ENCODE measurements around the gene CMIP. TPM values are rescaled to one million over a fixed set of nuclear protein-coding genes. Genes with fewer than 3 reads are reported as not detected.

The CMIP gene
- total RNA-seq, 4 donors from 2014 or later, result 15.5 to 65.9 (median 20.2) TPM

- Histone ChIP-seq H3K4me3 (replicated peaks in 1 of 3) (no peak overlapping the region), H3K36me3 (no peaks in the 10 kb centered on the region), H3K9me3 (no peaks in the 10 kb centered on the region), H3K27ac (no peak overlapping the region), H3K27me3 (no peaks in the 10 kb centered on the region), H3K4me1 (peaks cover 19 to 25% of the 10 kb centered on the region in 2 donors)
- TF ChIP-seq CTCF (IDR thresholded peaks at IDR 0.05), result no peak
- TF ChIP-seq POLR2A (IDR thresholded peaks at IDR 0.05), result no peak
- 92 to 100% methylated on average over 4 to 8 of the region's 12 CpGs for WGBS, 2 donors
- intact Hi-C loops (cut with DNase I), result no loop called here
- no peak for DNase-seq
These were observed 183.2 kb downstream of the CMIP start for GRCh38 chr16:81627729-81628244.

GRCh38 chr16:81629034-81629802 is 184.6 kb downstream of the CMIP start:
- Histone ChIP-seq H3K27ac (no peak overlapping the region), H3K4me1 (peaks cover 22 to 37% of the 10 kb centered on the region in 2 donors), H3K36me3 (no peaks in the 10 kb centered on the region), H3K4me3 (replicated peaks in 1 of 3) (no peak overlapping the region), H3K9me3 (no peaks in the 10 kb centered on the region), H3K27me3 (no peaks in the 10 kb centered on the region)
- no peak for TF ChIP-seq POLR2A (IDR thresholded peaks at IDR 0.05)
- no peak for TF ChIP-seq CTCF (IDR thresholded peaks at IDR 0.05)
- intact Hi-C loops (cut with DNase I), result no loop called here
- WGBS, 2 donors, result 95 to 96% methylated on average over 26 of the region's 26 CpGs
- DNase-seq, result no peak

GRCh38 chr16:81629896-81630634 is 185.5 kb downstream of the CMIP start:
- DNase-seq, result peak; percentile 26 to 36
- TF ChIP-seq POLR2A (IDR thresholded peaks at IDR 0.05) (no peak), CTCF (IDR thresholded peaks at IDR 0.05) (no peak)
- intact Hi-C loops (cut with DNase I), result no loop called here
- no peak overlapping the region for H3K4me3 ChIP-seq (replicated peaks in 1 of 3)
- H3K36me3 ChIP-seq, result no peaks in the 10 kb centered on the region
- 85 to 87% methylated on average over 14 to 18 of the region's 18 CpGs for WGBS, 2 donors
- no peaks in the 10 kb centered on the region for H3K27me3 ChIP-seq
- peaks cover 17 to 31% of the 10 kb centered on the region in 2 donors for H3K4me1 ChIP-seq
- no peaks in the 10 kb centered on the region for H3K9me3 ChIP-seq
- peak overlapping the region in 1 of 3 donors; percentile 47 for H3K27ac ChIP-seq

- Histone ChIP-seq H3K9me3 (no peaks in the 10 kb centered on the region), H3K27me3 (no peaks in the 10 kb centered on the region), H3K4me3 (replicated peaks in 1 of 3) (no peak overlapping the region), H3K36me3 (no peaks in the 10 kb centered on the region), H3K27ac (peak overlapping the region in 1 of 3 donors; percentile 47), H3K4me1 (peaks cover 11 to 25% of the 10 kb centered on the region in 2 donors)
- TF ChIP-seq CTCF (IDR thresholded peaks at IDR 0.05), result no peak
- no peak for TF ChIP-seq POLR2A (IDR thresholded peaks at IDR 0.05)
- intact Hi-C loops (cut with DNase I), result no loop called here
- WGBS, 2 donors, result 64 to 70% methylated on average over 5 of the region's 5 CpGs
- DNase-seq, result peak in 1 of 2 donors; percentile 43
These were observed 186.0 kb downstream of the CMIP start for GRCh38 chr16:81630635-81631031.

Data from thyroid gland (tissue), 4 donors.